CD8-positive, alpha-beta memory T cell (primary cell): ENCODE results near the gene TEPSIN. TPM values are rescaled to one million over a fixed set of nuclear protein-coding genes. Genes with fewer than 3 reads are reported as not detected.
A peak's percentile ranks its signal among the peaks of the same experiment; 100 is the strongest.
"Not testable (repeated sequence)": the region's sequence is repeated elsewhere in the genome, so short reads cannot be mapped to it uniquely, and the experiment has no call there.

ENCODE experiments used
- CTCF ChIA-PET: fragments of 350-600 bp; sonication (Branson Sonifier 250); formaldehyde crosslinking; loops from one replicate; lab custom pipeline; 2021; ENCODE audit warnings: antibody characterized with exemption; lab: Charles Lee
- POLR2A ChIA-PET: fragments of 350-600 bp; sonication (Branson Sonifier 250); formaldehyde crosslinking; loops from one replicate; lab custom pipeline; 2021; ENCODE audit warnings: antibody characterized with exemption; lab: Charles Lee
- DNase-seq, 5 donors: peaks; one replicate each; pipeline versions ENCODE4 v3.0.0 to v3.0.0-alpha.2; 2020 to 2022; ENCODE audit warnings: mixed read lengths in 1 of 5
- H3K27ac ChIP-seq: one replicate; pipeline ENCODE4 v1.7.0; 2013; ENCODE audit warnings: low read depth, mild to moderate bottlenecking, low read length, moderate library complexity
- H3K27me3 ChIP-seq: 2 replicates; pipeline ENCODE4 v1.7.0; 2013; ENCODE audit warnings: low read length, mild to moderate bottlenecking; ENCODE audit not compliant: insufficient read depth, poor library complexity, severe bottlenecking
- H3K36me3 ChIP-seq: 2 replicates; pipeline ENCODE4 v1.7.0; 2013; ENCODE audit warnings: mild to moderate bottlenecking, low read length, moderate library complexity; ENCODE audit not compliant: insufficient read depth
- H3K4me1 ChIP-seq: 2 replicates; pipeline ENCODE4 v1.7.0; 2013; ENCODE audit warnings: mild to moderate bottlenecking, low read length, moderate library complexity; ENCODE audit not compliant: insufficient read depth
- H3K4me3 ChIP-seq: 2 replicates; pipeline ENCODE4 v1.7.0; 2013; ENCODE audit warnings: mild to moderate bottlenecking, low read length
- H3K9me3 ChIP-seq: 2 replicates; pipeline ENCODE4 v1.7.0; 2013; ENCODE audit warnings: mild to moderate bottlenecking, low read length
- H3K27ac Mint-ChIP-seq, 8 donors: one replicate each; pipeline ENCODE4 v1.8.0; 2020 to 2021; ENCODE audit warnings: mixed read lengths in 8 of 8, mild to moderate bottlenecking in 6 of 8, inconsistent platforms in 3 of 8, moderate library complexity in 3 of 8
- H3K27me3 Mint-ChIP-seq, 2 donors: one replicate each; pipeline ENCODE4 v1.8.0; 2020 to 2021; ENCODE audit warnings: mixed read lengths in 2 of 2, mild to moderate bottlenecking in 1 of 2, moderate library complexity in 1 of 2
- H3K36me3 Mint-ChIP-seq, 3 donors: one replicate each; pipeline ENCODE4 v1.8.0; 2020 to 2021; ENCODE audit warnings: mixed read lengths in 3 of 3, inconsistent platforms in 1 of 3, mild to moderate bottlenecking in 1 of 3
- H3K4me1 Mint-ChIP-seq, 3 donors: one replicate each; pipeline ENCODE4 v1.8.0; 2020 to 2021; ENCODE audit warnings: mixed read lengths in 3 of 3, inconsistent platforms in 1 of 3, mild to moderate bottlenecking in 1 of 3
- H3K4me3 Mint-ChIP-seq, 7 donors: one replicate each; pipeline ENCODE4 v1.8.0; 2020 to 2021; ENCODE audit warnings: mixed read lengths in 7 of 7, mild to moderate bottlenecking in 6 of 7, moderate library complexity in 4 of 7, inconsistent platforms in 2 of 7
- H3K9me3 Mint-ChIP-seq, 5 donors: one replicate each; pipeline ENCODE4 v1.8.0; 2020 to 2022; ENCODE audit warnings: mixed read lengths in 5 of 5, mild to moderate bottlenecking in 3 of 5, moderate library complexity in 2 of 5, inconsistent platforms in 1 of 5
- polyA plus RNA-seq: library from polyadenylated mRNA; unstranded; fragments of 300-500 nt; fragmentation: Illumina TruSeq; gene quantifications from one replicate; pipeline ENCODE4 v1.2.3, GENCODE V29; 2021
- total RNA-seq, 2 experiments: library from RNA; stranded (reverse); gene quantifications; one replicate each; pipeline ENCODE4 v1.2.3, GENCODE V29; 2021

Gene TEPSIN
- total and polyA plus RNA-seq, 3 experiments from 2014 or later = 6.2 to 44.2 (median 41.2) TPM

GRCh38 chr17:81231766-81232581 lies 6.9 kb downstream of the TEPSIN start:
- no peaks in the 10 kb centered on the region for H3K9me3 Mint-ChIP-seq
- H3K4me3 Mint-ChIP-seq = no peak overlapping the region
- DNase-seq = no peak
- no peak overlapping the region for H3K4me3 ChIP-seq
- H3K36me3 ChIP-seq = peaks cover 4% of the 10 kb centered on the region
- peaks cover 8 to 36% (median 11%) of the 10 kb centered on the region in 3 donors for H3K36me3 Mint-ChIP-seq
- CTCF ChIA-PET = no interaction called here
- peaks cover 16 to 21% (median 17%) of the 10 kb centered on the region in 3 donors for H3K4me1 Mint-ChIP-seq
- peaks cover 5% of the 10 kb centered on the region for H3K4me1 ChIP-seq
- H3K9me3 ChIP-seq = no peaks in the 10 kb centered on the region
- no peak overlapping the region for H3K27ac ChIP-seq
- no peak overlapping the region for H3K27ac Mint-ChIP-seq
- no peaks in the 10 kb centered on the region for H3K27me3 ChIP-seq
- POLR2A ChIA-PET = no interaction called here
- H3K27me3 Mint-ChIP-seq = no peaks in the 10 kb centered on the region

GRCh38 chr17:81231121-81231645 lies 7.7 kb downstream of the TEPSIN start:
- ChIA-PET CTCF (no interaction called here), POLR2A (no interaction called here)
- H3K4me3 ChIP-seq = no peak overlapping the region
- peak overlapping the region in 2 of 8 donors; percentile 1 to 50 for H3K27ac Mint-ChIP-seq
- H3K9me3 Mint-ChIP-seq = no peaks in the 10 kb centered on the region
- H3K36me3 ChIP-seq = peaks cover 4% of the 10 kb centered on the region
- no peak for DNase-seq
- no peaks in the 10 kb centered on the region for H3K9me3 ChIP-seq
- no peak overlapping the region for H3K4me3 Mint-ChIP-seq
- no peaks in the 10 kb centered on the region for H3K4me1 ChIP-seq
- no peaks in the 10 kb centered on the region for H3K27me3 Mint-ChIP-seq
- no peak overlapping the region for H3K27ac ChIP-seq
- H3K36me3 Mint-ChIP-seq = peaks cover 8 to 36% (median 11%) of the 10 kb centered on the region in 3 donors
- H3K4me1 Mint-ChIP-seq = peaks cover 13 to 21% (median 14%) of the 10 kb centered on the region in 3 donors
- H3K27me3 ChIP-seq = no peaks in the 10 kb centered on the region

GRCh38 chr17:81230043-81230820 lies 8.6 kb downstream of the TEPSIN start:
- Histone ChIP-seq H3K27me3 (no peaks in the 10 kb centered on the region), H3K9me3 (no peaks in the 10 kb centered on the region), H3K4me3 (no peak overlapping the region), H3K4me1 (no peaks in the 10 kb centered on the region), H3K36me3 (peaks cover 4% of the 10 kb centered on the region), H3K27ac (no peak overlapping the region)
- POLR2A ChIA-PET = no interaction called here
- Mint-ChIP-seq H3K27ac (no peak overlapping the region), H3K9me3 (no peaks in the 10 kb centered on the region), H3K27me3 (no peaks in the 10 kb centered on the region), H3K36me3 (peaks cover 8 to 35% (median 11%) of the 10 kb centered on the region in 3 donors), H3K4me3 (peak overlapping the region in 2 of 7 donors; percentile 40 to 41), H3K4me1 (peaks cover 8 to 19% (median 12%) of the 10 kb centered on the region in 3 donors)
- DNase-seq = no peak
- CTCF ChIA-PET = interaction anchor here (1.2 kb wide), 1 partner anchor 10 kb away, joined by 3 read pairs; no protein-coding TSS in a partner anchor

GRCh38 chr17:81229666-81229920 lies 9.3 kb downstream of the TEPSIN start:
- Mint-ChIP-seq H3K27ac (no peak overlapping the region), H3K4me3 (peak overlapping the region in 1 of 7 donors; percentile 40), H3K36me3 (peaks cover 8 to 28% (median 9%) of the 10 kb centered on the region in 3 donors), H3K9me3 (no peaks in the 10 kb centered on the region), H3K4me1 (peaks cover 1 to 13% (median 5%) of the 10 kb centered on the region in 3 donors), H3K27me3 (peaks cover 0 to 1% of the 10 kb centered on the region in 2 donors)
- CTCF ChIA-PET = interaction anchor here (1.2 kb wide), 1 partner anchor 11 kb away, joined by 3 read pairs; no protein-coding TSS in a partner anchor
- H3K27me3 ChIP-seq = no peaks in the 10 kb centered on the region
- H3K4me1 ChIP-seq = no peaks in the 10 kb centered on the region
- peaks cover 4% of the 10 kb centered on the region for H3K36me3 ChIP-seq
- no peak overlapping the region for H3K27ac ChIP-seq
- H3K9me3 ChIP-seq = no peaks in the 10 kb centered on the region
- DNase-seq = no peak
- no peak overlapping the region for H3K4me3 ChIP-seq
- POLR2A ChIA-PET = interaction anchor here (0.5 kb wide), 1 partner anchor 18 kb away, joined by 7 read pairs; no protein-coding TSS in a partner anchor

- H3K4me1 ChIP-seq = no peaks in the 10 kb centered on the region
- no peak for DNase-seq
- Mint-ChIP-seq H3K27ac (no peak overlapping the region), H3K36me3 (peaks cover 8 to 27% (median 9%) of the 10 kb centered on the region in 3 donors), H3K27me3 (peaks cover 0 to 3% of the 10 kb centered on the region in 2 donors), H3K4me1 (peaks cover under 1 to 11% (median 5%) of the 10 kb centered on the region in 3 donors), H3K9me3 (no peaks in the 10 kb centered on the region), H3K4me3 (no peak overlapping the region)
- peaks cover 4% of the 10 kb centered on the region for H3K36me3 ChIP-seq
- H3K27ac ChIP-seq = no peak overlapping the region
- CTCF ChIA-PET = no interaction called here
- no peaks in the 10 kb centered on the region for H3K9me3 ChIP-seq
- no peaks in the 10 kb centered on the region for H3K27me3 ChIP-seq
- POLR2A ChIA-PET = interaction anchor here (0.5 kb wide), 1 partner anchor 18 kb away, joined by 7 read pairs; no protein-coding TSS in a partner anchor
- H3K4me3 ChIP-seq = no peak overlapping the region
Measured at GRCh38 chr17:81228834-81229665, 9.8 kb downstream of the TEPSIN start.

GRCh38 chr17:81228420-81228819 lies 10.4 kb downstream of the TEPSIN start:
- CTCF ChIA-PET = no interaction called here

GRCh38 chr17:81227630-81228029 lies 11.2 kb downstream of the TEPSIN start:
- H3K36me3 ChIP-seq, H3K4me3 Mint-ChIP-seq, CTCF ChIA-PET, H3K9me3 ChIP-seq, H3K4me3 ChIP-seq, H3K9me3 Mint-ChIP-seq, H3K4me1 ChIP-seq, H3K27me3 ChIP-seq, POLR2A ChIA-PET, H3K27ac ChIP-seq, DNase-seq, H3K27me3 Mint-ChIP-seq: not testable (repeated sequence)
- H3K4me1 Mint-ChIP-seq = peaks cover 12 to 18% (median 12%) of the 10 kb centered on the region in 3 donors
- H3K27ac Mint-ChIP-seq = peak overlapping the region in 1 of 8 donors; percentile 37
- peaks cover 8 to 21% (median 9%) of the 10 kb centered on the region in 3 donors for H3K36me3 Mint-ChIP-seq

More at GRCh38 chr17:81228420-81228819, 10.4 kb downstream of the TEPSIN start:
- POLR2A ChIA-PET = no interaction called here
- H3K4me1 Mint-ChIP-seq = peaks cover 7 to 17% (median 10%) of the 10 kb centered on the region in 3 donors
- Histone ChIP-seq H3K4me1 (peaks cover 5% of the 10 kb centered on the region), H3K27ac (no peak overlapping the region), H3K4me3 (no peak overlapping the region), H3K27me3 (no peaks in the 10 kb centered on the region), H3K9me3 (no peaks in the 10 kb centered on the region), H3K36me3 (peaks cover 4% of the 10 kb centered on the region)
- H3K27ac Mint-ChIP-seq = no peak overlapping the region
- peaks cover 0 to 3% of the 10 kb centered on the region in 2 donors for H3K27me3 Mint-ChIP-seq
- no peak for DNase-seq
- peaks cover 8 to 27% (median 9%) of the 10 kb centered on the region in 3 donors for H3K36me3 Mint-ChIP-seq
- no peaks in the 10 kb centered on the region for H3K9me3 Mint-ChIP-seq
- no peak overlapping the region for H3K4me3 Mint-ChIP-seq
